H9 (cell line): ENCODE measurements around the gene GFER. TPM values are rescaled to one million over a fixed set of nuclear protein-coding genes. Genes with fewer than 3 reads are reported as not detected.
A peak's percentile ranks its signal among the peaks of the same experiment; 100 is the strongest.

ENCODE experiments used
- DNase-seq: peaks from one replicate; pipeline ENCODE4 v3.0.0-alpha.2; 2017
- H2AFZ ChIP-seq: one replicate; pipeline ENCODE4 v1.6.1; 2013; ENCODE audit warnings: mild to moderate bottlenecking, low read length, control low read depth, moderate library complexity
- H2AK5ac ChIP-seq: 2 replicates; pipeline ENCODE4 v1.6.1; 2013; ENCODE audit warnings: low read length, control low read depth, mixed read lengths; ENCODE audit not compliant: insufficient read length
- H2BK120ac ChIP-seq: one replicate; pipeline ENCODE4 v1.6.1; 2013; ENCODE audit warnings: low read depth, mild to moderate bottlenecking, low read length, control low read depth, inconsistent platforms; ENCODE audit not compliant: poor library complexity, severe bottlenecking
- H2BK12ac ChIP-seq: 2 replicates; pipeline ENCODE4 v1.6.1; 2013; ENCODE audit warnings: low read length, control low read depth, mixed read lengths, low read depth; ENCODE audit not compliant: insufficient read length
- H2BK15ac ChIP-seq: 2 replicates; pipeline ENCODE4 v1.6.1; 2013; ENCODE audit warnings: low read depth, low read length, control low read depth
- H2BK20ac ChIP-seq: one replicate; pipeline ENCODE4 v1.6.1; 2013; ENCODE audit warnings: low read depth, mild to moderate bottlenecking, low read length, control low read depth, inconsistent platforms; ENCODE audit not compliant: poor library complexity, severe bottlenecking
- H2BK5ac ChIP-seq: 2 replicates; pipeline ENCODE4 v1.6.1; 2013; ENCODE audit warnings: low read length, control low read depth, mixed read lengths; ENCODE audit not compliant: insufficient read length
- H3K14ac ChIP-seq: 2 replicates; pipeline ENCODE4 v1.6.1; 2013; ENCODE audit warnings: low read length, control low read depth; ENCODE audit not compliant: insufficient read depth
- H3K18ac ChIP-seq: 2 replicates; pipeline ENCODE4 v1.6.1; 2013; ENCODE audit warnings: low read depth, mild to moderate bottlenecking, mixed read lengths, low read length, control low read depth; ENCODE audit not compliant: insufficient read length
- H3K23ac ChIP-seq: 2 replicates; pipeline ENCODE4 v1.6.1; 2013; ENCODE audit warnings: low read length, control low read depth, mixed read lengths, low read depth; ENCODE audit not compliant: insufficient read length
- H3K23me2 ChIP-seq: 2 replicates; pipeline ENCODE4 v1.6.1; 2013; ENCODE audit warnings: low read depth, mild to moderate bottlenecking, mixed read lengths, low read length, control low read depth; ENCODE audit not compliant: insufficient read length, poor library complexity, severe bottlenecking
- H3K27ac ChIP-seq: 2 replicates; pipeline ENCODE4 v1.5.1; 2013; ENCODE audit warnings: low read length, control low read depth, mixed read lengths, low read depth; ENCODE audit not compliant: insufficient read length
- H3K27me3 ChIP-seq: 2 replicates; pipeline ENCODE4 v1.6.1; 2013; ENCODE audit warnings: low read length, control low read depth, inconsistent platforms; ENCODE audit not compliant: insufficient read depth
- H3K4ac ChIP-seq: 2 replicates; pipeline ENCODE4 v1.6.1; 2013; ENCODE audit warnings: low read depth, mild to moderate bottlenecking, control low read depth, inconsistent platforms, low read length, moderate library complexity
- H3K4me1 ChIP-seq: 2 replicates; pipeline ENCODE4 v1.6.1; 2013; ENCODE audit warnings: low read length, control low read depth, inconsistent platforms; ENCODE audit not compliant: insufficient read depth
- H3K4me2 ChIP-seq: 2 replicates; pipeline ENCODE4 v1.6.1; 2013; ENCODE audit warnings: low read length, control low read depth, mixed read lengths; ENCODE audit not compliant: insufficient read length, insufficient read depth
- H3K56ac ChIP-seq: 2 replicates; pipeline ENCODE4 v1.6.1; 2013; ENCODE audit warnings: low read depth, mild to moderate bottlenecking, mixed read lengths, low read length, control low read depth; ENCODE audit not compliant: insufficient read length
- H3K79me1 ChIP-seq: 2 replicates; pipeline ENCODE4 v1.6.1; 2013; ENCODE audit warnings: low read depth, mild to moderate bottlenecking, moderate library complexity, low read length, control low read depth, inconsistent platforms; ENCODE audit not compliant: insufficient read depth, poor library complexity, severe bottlenecking
- H3K79me2 ChIP-seq: 2 replicates; pipeline ENCODE4 v1.6.1; 2013; ENCODE audit warnings: low read length, control low read depth, inconsistent platforms; ENCODE audit not compliant: insufficient read depth
- H3K9ac ChIP-seq: 2 replicates; pipeline ENCODE4 v1.6.1; 2013; ENCODE audit warnings: low read length, control low read depth, mixed read lengths; ENCODE audit not compliant: insufficient read length; ENCODE audit errors: extremely low read depth
- H3K9me3 ChIP-seq: one replicate; pipeline ENCODE4 v1.6.1; 2013; ENCODE audit warnings: low read depth, low read length, inconsistent platforms; ENCODE audit not compliant: control insufficient read depth
- H3T11ph ChIP-seq: one replicate; pipeline ENCODE4 v1.6.1; 2013; ENCODE audit warnings: mild to moderate bottlenecking, low read length, control low read depth, inconsistent platforms
- H4K20me1 ChIP-seq: one replicate; pipeline ENCODE4 v1.6.1; 2013; ENCODE audit not compliant: control insufficient read depth, insufficient read length, insufficient read depth
- H4K5ac ChIP-seq: 2 replicates; pipeline ENCODE4 v1.6.1; 2013; ENCODE audit warnings: low read depth, mild to moderate bottlenecking, mixed read lengths, low read length, control low read depth; ENCODE audit not compliant: insufficient read length
- H4K8ac ChIP-seq: replicated peaks from 2 replicates; pipeline ENCODE4 v1.6.1; 2013; ENCODE audit warnings: low read length, control low read depth, mixed read lengths, low read depth; ENCODE audit not compliant: insufficient read length
- H4K91ac ChIP-seq: 2 replicates; pipeline ENCODE4 v1.6.1; 2013; ENCODE audit warnings: low read depth, mild to moderate bottlenecking, moderate library complexity, mixed read lengths, low read length, control low read depth; ENCODE audit not compliant: insufficient read length
- H3K27ac Mint-ChIP-seq, 3 experiments: 2 replicates in 2 of 3; 3 replicates in 1 of 3; pipeline ENCODE4 v1.8.0; 2020 to 2021; ENCODE audit warnings: mixed read lengths in 3 of 3, mild to moderate bottlenecking in 1 of 3, moderate library complexity in 1 of 3
- H3K27me3 Mint-ChIP-seq: 2 replicates; pipeline ENCODE4 v1.8.0; 2021; ENCODE audit warnings: low read depth, mild to moderate bottlenecking, moderate library complexity, mixed read lengths
- H3K36me3 Mint-ChIP-seq, 3 experiments: 2 replicates in 2 of 3; 3 replicates in 1 of 3; pipeline ENCODE4 v1.8.0; 2020 to 2021; ENCODE audit warnings: low read depth in 3 of 3, mixed read lengths in 3 of 3; ENCODE audit not compliant: insufficient read depth in 1 of 3
- H3K4me1 Mint-ChIP-seq, 2 experiments: 2 replicates each; pipeline ENCODE4 v1.8.0; 2020; ENCODE audit warnings: mixed read lengths in 2 of 2
- H3K4me3 Mint-ChIP-seq, 2 experiments: 2 replicates in 1 of 2; 3 replicates in 1 of 2; pipeline ENCODE4 v1.8.0; 2020 to 2021; ENCODE audit warnings: mild to moderate bottlenecking in 2 of 2, mixed read lengths in 2 of 2, moderate library complexity in 1 of 2
- H3K9me3 Mint-ChIP-seq, 2 experiments: 2 replicates in 1 of 2; 3 replicates in 1 of 2; pipeline ENCODE4 v1.8.0; 2020; ENCODE audit warnings: mild to moderate bottlenecking in 2 of 2, mixed read lengths in 2 of 2, moderate library complexity in 1 of 2
- WGBS: extraction: QIAGEN DNeasy Blood & Tissue Kit; methylation state at CpG from one replicate; pipeline ENCODE4 v1.1.7; 2013; ENCODE audit warnings: missing lambda C conversion rate, low lambda C conversion rate, mixed read lengths; ENCODE audit not compliant: insufficient read length; ENCODE audit errors: extremely low coverage; 5-methylcytosine and 5-hydroxymethylcytosine counted together
- total RNA-seq: library from RNA; stranded (reverse); gene quantifications from 2 replicates; pipeline ENCODE4 v1.2.1, GENCODE V29; 2021
- TF ChIP-seq, protein P1 (sequence below): fragments of 200-600 bp; sonication (generic); conservative IDR thresholded peaks from 3 replicates; pipeline ENCODE4 v1.8.0; 2021; ENCODE audit warnings: antibody characterized with exemption, mild to moderate bottlenecking

Gene GFER
- total RNA-seq, 1 experiment from 2014 or later: 49.1 TPM

DNA sequence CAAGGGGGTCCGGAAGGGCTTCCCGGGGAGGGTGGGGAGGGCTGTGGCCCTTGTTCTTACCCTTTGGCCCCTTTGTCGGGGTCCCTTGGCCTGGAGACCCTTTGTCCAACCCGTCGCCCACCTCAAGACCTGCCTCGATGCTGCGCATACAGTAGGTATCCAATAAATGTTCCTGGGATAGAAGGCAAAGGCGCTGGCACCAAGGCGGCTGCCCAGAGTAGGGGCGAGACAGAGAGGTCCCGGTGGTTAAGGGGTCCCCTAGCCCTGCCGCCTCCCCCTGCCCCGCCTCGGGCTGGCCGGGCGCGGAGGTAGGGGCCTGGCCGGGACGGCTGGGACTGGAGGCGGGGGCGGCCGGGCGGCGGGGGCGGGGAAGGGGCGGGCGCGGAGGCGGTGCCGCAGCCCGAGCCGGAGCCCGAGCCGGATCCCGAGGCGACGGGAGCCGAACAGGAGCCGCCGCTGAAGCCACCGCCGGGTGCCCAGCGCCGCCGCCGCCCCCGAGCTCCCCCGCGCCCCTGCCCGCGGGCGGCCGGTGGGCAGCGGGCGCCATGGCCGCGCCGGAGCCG lies 42.5 kb downstream of the GFER start, which contains the start of gene NHERF2:
Gene NHERF2, plus strand, starts transcription at position 442 of the 563 bp plus-strand sequence. Its CDS starts 104 bp downstream, at position 546.
- Histone ChIP-seq H3K4ac (no peak within 1 kb of the TSS), H3K27ac (no peak within 1 kb of the TSS)

More for the DNA sequence above, 42.5 kb downstream of the GFER start, which contains the start of gene NHERF2:
- H4K20me1 ChIP-seq: no peaks in the 10 kb centered on the region
- no peak within 1 kb of the TSS for H2BK20ac ChIP-seq
- H2AK5ac ChIP-seq: no peak within 1 kb of the TSS
- no peaks in the 10 kb centered on the region for H3K79me1 ChIP-seq
- no peak within 1 kb of the TSS for H2AFZ ChIP-seq
- peak within 1 kb of the TSS; percentile 52 for H3K4me2 ChIP-seq
- peak within 1 kb of the TSS; percentile 71 to 84 for H3K4me3 Mint-ChIP-seq
- H4K91ac ChIP-seq: no peak within 1 kb of the TSS
- H3K27me3 Mint-ChIP-seq: peaks cover 47% of the 10 kb centered on the region
- H3K9ac ChIP-seq: no peak within 1 kb of the TSS
- no peak within 1 kb of the TSS for H3T11ph ChIP-seq
- H3K9me3 Mint-ChIP-seq: peaks cover 0 to 5% of the 10 kb centered on the region in 2 experiments; a peak in 3 of 5 replicates
- no peak within 1 kb of the TSS for H2BK12ac ChIP-seq
- H3K4me1 Mint-ChIP-seq: peaks cover 12 to 14% of the 10 kb centered on the region in 2 experiments
- no peak within 1 kb of the TSS; a peak in 1 of 7 replicates for H3K27ac Mint-ChIP-seq
- no peak for DNase-seq
- no peak within 1 kb of the TSS for H4K5ac ChIP-seq
- no CpG with 5 or more reads among the region's 59 CpGs for WGBS
- H2BK5ac ChIP-seq: no peak within 1 kb of the TSS
- H4K8ac ChIP-seq: no peak within 1 kb of the TSS
- peaks cover 7% of the 10 kb centered on the region; the same call in 1 of the 2 replicates for H3K27me3 ChIP-seq
- H3K23me2 ChIP-seq: peaks cover 7% of the 10 kb centered on the region
- H3K23ac ChIP-seq: no peak within 1 kb of the TSS
- no peak within 1 kb of the TSS for H3K56ac ChIP-seq
- no peaks in the 10 kb centered on the region for H3K9me3 ChIP-seq
- no peak within 1 kb of the TSS for H2BK120ac ChIP-seq
- H3K36me3 Mint-ChIP-seq: no peaks in the 10 kb centered on the region
- H3K4me1 ChIP-seq: no peaks in the 10 kb centered on the region; the same call in 1 of the 2 replicates
- no peak within 1 kb of the TSS for H3K14ac ChIP-seq
- TF ChIP-seq, protein P1, sequence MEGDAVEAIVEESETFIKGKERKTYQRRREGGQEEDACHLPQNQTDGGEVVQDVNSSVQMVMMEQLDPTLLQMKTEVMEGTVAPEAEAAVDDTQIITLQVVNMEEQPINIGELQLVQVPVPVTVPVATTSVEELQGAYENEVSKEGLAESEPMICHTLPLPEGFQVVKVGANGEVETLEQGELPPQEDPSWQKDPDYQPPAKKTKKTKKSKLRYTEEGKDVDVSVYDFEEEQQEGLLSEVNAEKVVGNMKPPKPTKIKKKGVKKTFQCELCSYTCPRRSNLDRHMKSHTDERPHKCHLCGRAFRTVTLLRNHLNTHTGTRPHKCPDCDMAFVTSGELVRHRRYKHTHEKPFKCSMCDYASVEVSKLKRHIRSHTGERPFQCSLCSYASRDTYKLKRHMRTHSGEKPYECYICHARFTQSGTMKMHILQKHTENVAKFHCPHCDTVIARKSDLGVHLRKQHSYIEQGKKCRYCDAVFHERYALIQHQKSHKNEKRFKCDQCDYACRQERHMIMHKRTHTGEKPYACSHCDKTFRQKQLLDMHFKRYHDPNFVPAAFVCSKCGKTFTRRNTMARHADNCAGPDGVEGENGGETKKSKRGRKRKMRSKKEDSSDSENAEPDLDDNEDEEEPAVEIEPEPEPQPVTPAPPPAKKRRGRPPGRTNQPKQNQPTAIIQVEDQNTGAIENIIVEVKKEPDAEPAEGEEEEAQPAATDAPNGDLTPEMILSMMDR: no peak
- no peak within 1 kb of the TSS for H2BK15ac ChIP-seq
- H3K18ac ChIP-seq: no peak within 1 kb of the TSS
- no peaks in the 10 kb centered on the region for H3K79me2 ChIP-seq
